GM18867 (cell line): ENCODE results near the gene KATNB1.
"Not testable (repeated sequence)": the region's sequence is repeated elsewhere in the genome, so short reads cannot be mapped to it uniquely, and the experiment has no call there.

Experiments used
- ATAC-seq: cut with Tn5 transposase; IDR thresholded peaks from one replicate; pipeline ENCODE4 v1.9.1; 2021; ENCODE audit warnings: mild to moderate bottlenecking, moderate library complexity; ENCODE audit not compliant: unreplicated experiment

The KATNB1 gene

DNA sequence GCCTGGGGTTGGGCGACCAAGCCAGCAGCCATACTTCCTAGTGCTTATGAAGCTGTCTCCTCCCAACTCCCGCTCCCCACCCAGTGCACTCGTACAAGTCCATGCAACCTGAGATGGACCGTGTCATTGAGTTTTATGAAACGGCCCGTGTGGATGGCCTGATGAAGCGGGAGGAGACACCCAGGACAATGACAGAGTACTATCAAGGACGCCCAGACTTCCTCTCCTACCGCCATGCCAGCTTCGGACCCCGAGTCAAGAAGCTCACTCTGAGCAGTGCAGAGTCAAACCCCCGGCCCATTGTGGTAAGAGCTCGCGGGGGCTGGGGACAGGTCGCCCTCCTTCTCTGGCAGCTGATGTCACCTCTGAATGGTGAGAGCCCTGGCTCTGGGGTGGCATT lies 11.0 kb upstream of the KATNB1 start:
- ATAC-seq: no peak

DNA sequence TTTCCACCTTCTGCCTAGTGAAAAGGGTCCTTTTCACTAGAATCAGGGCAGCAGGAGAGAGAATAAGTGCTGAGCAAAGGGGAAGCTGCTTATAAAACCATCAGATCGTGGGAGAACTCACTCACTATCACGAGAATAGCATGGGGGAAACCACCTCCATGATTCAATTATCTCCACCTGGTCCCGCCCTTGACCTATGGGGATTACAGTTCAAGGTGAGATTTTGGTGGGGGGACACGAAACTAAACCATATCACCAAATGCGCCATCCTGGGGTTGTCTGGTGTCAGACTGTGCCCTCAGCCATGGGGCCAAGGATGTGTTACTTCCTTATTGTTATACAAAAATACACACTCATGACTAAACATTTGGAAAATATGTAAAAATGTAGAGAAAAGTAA lies 10.4 kb upstream of the KATNB1 start:
- no peak for ATAC-seq

DNA sequence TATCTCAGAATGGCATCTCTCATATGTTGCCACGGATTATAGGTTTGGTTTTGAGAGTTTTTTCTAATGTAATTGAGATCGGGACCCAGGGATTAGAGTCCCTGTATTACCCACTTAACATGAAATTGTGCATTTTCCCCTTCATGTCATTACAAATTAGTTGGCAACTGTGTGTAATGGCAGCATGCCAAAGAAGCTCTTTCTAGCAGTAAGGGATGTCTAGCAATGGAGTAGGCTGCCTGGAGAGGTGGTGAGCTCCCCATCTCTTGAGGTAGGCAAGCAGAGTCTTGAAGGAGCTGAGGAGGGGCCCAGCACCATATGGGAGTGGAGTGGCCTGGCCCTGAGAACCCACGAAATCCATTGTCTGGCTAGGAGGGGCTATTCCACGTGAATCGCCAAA lies 10.0 kb upstream of the KATNB1 start:
- no peak for ATAC-seq

DNA sequence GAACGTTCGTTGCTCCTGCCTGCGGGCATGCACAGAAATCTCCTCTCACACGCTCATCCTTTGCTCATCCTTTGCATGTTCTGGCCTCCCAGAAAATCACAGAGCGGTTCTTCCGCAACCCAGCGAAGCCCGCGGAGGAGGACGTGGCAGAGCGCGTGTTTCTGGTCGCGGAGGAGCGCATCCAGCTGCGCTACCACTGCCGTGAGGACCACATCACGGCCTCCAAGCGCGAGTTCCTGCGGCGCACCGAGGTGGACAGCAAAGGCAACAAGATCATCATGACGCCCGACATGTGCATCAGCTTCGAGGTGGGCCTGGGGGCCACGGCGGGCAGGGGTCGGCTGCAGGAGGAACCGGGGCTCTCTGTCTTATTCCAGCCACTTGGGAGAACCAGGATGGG lies 9.6 kb upstream of the KATNB1 start:
- ATAC-seq: no peak

DNA sequence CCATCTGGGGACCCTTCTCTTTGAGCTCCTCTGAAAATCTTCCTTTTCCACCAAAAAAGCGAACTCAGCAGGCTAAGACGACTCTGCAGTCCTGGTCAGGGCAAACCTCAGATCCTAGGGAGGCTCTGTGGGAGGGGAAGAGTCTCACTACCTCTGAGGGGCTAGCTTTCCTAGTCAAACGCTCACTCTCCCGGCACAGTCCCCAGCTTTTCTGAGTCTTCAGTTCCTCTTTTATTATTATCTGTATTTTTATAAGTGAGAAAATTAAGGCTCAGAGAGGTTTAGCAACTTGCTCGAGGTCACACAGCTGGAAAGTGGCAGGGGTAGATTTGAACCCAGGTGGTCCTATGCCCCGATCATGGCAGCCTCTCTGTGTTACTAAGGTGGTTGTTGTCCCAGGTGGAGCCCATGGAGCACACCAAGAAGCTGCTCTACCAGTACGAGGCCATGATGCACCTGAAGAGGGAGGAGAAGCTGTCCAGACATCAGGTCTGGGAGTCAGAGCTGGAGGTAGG lies 9.1 kb upstream of the KATNB1 start:
- no peak for ATAC-seq

DNA sequence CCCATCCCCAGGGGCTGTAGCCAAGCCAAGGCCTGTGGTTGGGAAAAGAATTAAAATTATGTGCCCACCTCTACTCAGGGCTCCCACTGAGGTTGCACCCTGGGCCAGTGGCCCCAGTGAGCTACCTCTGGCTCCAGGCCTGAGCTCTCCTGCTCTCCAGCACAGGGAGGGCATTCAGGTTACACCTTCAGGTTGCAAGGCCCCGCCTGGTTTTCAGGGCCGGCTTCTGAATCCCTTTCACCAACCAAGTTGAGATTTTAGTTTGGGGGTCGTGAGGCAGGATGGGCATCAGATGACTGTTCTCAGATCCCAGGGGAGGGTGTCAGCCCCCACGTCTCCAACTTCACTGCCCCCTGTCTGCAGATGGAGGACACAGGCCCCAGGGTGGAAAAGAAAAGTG lies 8.0 kb upstream of the KATNB1 start:
- ATAC-seq: no peak

DNA sequence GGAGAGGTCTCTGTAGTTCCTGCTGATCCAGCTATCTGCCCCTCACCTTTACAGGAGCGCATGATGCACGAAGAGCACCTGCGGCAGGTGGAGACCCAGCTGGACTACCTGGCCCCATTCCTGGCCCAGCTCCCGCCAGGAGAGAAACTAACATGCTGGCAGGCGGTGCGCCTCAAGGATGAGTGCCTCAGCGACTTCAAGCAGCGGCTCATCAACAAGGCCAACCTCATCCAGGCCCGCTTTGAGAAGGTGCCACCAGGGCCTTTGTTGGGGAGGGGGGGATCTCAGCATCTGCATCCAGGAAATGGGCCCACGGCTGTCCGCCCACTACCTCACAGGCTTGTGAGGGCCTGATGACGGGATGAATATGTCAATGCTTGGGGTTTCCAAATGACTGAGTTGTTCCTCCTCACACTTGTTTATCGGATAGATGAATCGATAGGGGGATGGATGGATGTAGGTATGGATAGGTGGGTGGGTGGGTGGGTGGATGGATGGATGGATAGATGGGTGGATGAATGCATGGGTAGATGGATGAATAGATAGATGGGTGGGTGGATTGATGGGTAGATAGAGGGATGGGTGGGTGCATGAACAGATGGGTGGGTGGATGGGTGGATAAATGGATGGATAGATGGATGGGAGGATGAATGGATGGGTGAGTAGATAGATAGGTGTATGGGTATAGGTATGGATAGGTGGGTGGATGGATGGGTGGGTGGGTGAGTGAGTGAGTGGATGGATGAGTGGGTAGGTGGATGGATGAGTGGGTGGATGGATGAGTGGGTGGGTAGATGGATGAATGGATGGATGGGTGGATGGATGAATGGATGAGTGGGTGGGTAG lies 7.0 kb upstream of the KATNB1 start:
- no peak for ATAC-seq

DNA sequence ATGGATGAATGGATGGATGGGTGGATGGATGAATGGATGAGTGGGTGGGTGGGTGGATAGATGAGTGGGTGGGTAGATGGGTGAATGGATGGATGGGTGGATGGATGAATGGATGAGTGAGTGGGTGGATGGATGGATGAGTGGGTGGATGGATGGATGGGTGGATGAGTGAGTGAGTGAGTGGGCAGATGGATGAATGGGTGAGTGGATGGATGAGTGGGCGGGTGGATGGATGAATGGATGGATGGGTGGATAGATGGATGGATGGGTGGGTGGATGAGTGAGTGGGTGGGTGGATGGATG lies 6.4 kb upstream of the KATNB1 start:
- ATAC-seq: no peak

DNA sequence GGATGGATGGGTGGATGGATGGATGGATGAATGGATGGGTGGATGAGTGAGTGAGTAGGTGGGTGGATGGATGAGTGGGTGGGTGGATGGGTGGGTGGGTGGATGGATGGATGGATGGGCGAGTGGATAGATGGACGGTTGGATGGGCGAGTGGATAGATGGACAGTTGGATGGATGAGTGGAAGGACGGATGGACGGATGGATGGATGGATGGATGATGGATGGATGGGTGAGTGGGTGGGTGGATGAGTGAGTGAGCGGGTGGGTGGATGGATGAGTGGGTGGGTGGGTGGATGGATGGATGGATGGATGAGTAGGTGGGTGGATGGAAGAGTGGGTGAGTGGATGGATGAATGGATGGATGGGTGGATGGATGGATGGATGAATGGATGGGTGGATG lies 5.7 kb upstream of the KATNB1 start:
- ATAC-seq: not testable (repeated sequence)

DNA sequence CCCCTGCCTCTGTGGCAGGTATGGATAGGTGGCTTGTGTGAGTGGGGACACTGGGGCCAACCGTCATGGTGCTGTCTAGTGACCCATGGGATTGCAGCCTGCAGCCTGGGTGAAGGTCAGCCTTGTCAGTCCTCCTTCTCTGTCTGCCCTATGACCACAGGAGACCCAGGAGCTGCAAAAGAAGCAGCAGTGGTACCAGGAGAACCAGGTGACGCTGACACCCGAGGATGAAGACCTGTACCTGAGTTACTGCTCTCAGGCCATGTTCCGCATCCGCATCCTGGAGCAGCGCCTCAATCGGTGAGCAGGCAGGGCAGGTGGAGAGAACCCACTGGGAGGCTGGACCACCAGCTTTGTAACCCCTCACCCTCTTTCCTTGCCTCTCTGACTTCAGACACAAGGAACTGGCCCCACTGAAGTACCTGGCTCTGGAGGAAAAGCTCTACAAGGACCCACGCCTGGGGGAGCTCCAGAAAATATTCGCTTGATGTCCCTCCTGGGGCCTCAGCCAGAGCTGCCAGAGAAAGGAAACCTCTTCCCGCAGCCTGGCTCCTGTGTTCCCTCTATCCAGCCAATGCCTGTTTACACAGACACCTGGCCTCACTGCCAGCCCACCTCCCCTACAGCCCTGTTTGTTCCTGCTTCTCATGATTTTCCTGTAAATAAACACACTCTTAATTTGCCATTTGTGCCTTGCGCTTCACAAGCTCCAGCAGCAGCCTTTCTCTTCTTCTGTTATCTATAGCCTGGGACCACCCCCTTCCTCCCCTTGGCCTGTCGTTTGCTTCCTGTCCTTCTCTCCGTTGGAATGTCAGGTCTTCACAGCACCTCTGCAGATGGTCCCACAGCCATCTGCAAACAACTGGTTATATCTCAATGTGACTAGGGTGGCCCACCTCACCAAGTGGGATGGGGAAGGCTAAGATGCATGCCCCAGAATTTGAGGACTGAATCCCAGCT lies 4.5 kb upstream of the KATNB1 start:
- no peak for ATAC-seq

DNA sequence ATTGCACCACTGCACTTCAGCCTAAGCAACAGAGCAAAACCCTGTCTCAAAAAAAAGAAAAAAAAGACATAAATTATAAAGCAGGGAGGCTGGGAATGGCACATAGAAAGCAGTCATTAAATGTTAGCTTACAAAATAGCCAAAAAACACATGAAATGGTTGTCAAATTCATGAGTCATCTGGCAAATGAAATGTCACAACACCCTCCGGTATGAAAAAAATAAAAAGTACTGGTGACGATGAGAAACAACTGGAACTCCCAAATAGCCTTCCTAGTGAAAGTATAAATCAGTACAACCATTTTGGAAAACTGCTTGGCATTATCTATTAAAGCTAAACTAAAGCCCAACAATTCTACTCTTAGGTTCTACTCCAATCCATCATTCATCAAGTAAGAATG lies 3.5 kb upstream of the KATNB1 start:
- no peak for ATAC-seq

DNA sequence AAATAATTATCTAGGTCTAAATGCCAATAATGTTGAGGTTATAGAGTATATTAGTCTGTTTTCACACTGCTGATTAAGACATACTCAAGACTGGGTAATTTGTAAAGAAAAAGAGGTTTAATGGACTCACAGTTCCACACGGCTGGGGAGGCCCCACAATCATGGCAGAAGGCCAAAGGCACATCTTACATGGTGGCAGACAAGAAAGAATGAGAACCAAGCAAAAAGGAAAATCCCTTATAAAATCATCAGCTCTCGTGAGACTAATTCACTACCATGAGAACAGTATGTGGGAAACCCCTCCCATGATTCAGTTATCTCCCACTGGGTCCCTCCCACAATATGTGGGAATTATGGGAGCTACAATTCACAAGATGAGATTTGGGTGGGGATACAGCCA lies 2.9 kb upstream of the KATNB1 start:
- no peak for ATAC-seq

DNA sequence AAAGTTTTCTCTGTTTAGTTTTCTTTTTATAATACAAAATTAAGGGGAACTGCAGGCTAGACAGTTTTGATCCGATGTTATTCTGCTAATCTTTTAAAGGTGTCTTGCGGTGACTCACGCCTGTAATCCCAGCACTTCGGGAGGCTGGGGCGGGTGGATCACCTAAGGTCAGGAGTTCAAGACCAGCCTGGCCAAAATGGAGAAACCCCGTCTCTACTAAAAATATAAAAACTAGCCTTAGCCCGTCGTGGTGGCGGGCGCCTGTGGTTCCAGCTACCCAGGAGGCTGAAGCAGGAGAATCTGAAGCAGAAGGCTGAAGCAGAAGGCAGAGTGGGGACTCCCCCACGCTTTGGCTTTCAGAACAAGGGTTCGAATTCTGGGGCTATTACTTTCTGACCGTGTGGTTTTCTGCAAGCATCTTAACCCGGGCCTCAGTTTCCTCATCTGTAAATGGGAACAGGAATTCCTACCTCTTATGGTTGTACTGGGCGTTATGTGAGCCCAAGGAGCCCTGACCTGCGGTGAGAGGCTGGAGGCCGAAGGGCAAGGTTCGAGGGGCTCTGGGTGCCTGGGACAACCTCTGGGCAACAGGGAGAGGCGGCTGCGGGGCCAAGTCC lies 1.2 kb upstream of the KATNB1 start:
- no peak for ATAC-seq

DNA sequence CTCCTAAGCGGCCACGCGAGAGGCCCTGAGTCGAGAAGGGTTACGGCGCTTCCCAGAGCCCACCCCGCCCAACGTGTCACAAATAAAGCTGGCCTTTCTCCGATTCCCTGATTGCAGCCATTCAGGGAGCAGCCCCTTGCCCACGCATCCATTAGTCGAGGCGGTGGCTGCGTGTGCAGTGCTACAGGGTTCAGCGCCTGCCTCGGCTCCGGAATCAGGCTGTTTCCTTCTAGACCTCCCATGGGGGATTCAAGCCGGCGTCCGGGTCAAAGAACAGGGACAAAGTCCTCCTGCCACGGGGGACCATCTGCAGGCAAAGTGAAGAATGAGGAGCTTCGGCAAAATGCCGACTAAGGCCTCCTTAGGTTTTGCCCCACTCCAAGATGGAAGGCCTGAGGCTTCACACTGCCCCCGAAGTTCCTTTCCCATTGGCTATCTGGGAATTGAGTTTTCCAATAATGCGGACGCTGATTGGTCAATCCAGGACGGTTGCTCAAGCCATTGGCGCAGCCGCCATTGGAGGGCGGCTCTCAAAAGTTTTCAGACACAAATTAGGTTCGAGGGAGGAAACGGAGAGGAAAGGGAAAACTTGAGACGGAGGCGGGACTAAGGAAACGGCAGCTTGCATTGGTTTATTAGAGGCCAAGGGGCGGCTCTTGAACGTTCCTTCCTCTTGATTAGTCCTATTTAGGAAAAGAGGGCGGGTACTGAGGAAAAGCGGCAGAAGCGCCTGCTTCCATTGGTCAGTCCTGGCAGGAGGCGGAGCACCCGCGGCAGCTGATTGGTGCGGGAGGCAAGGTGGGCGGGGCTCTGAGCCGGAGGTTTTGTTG lies 430 bp upstream of the KATNB1 start:
- ATAC-seq: peak; percentile 87

DNA sequence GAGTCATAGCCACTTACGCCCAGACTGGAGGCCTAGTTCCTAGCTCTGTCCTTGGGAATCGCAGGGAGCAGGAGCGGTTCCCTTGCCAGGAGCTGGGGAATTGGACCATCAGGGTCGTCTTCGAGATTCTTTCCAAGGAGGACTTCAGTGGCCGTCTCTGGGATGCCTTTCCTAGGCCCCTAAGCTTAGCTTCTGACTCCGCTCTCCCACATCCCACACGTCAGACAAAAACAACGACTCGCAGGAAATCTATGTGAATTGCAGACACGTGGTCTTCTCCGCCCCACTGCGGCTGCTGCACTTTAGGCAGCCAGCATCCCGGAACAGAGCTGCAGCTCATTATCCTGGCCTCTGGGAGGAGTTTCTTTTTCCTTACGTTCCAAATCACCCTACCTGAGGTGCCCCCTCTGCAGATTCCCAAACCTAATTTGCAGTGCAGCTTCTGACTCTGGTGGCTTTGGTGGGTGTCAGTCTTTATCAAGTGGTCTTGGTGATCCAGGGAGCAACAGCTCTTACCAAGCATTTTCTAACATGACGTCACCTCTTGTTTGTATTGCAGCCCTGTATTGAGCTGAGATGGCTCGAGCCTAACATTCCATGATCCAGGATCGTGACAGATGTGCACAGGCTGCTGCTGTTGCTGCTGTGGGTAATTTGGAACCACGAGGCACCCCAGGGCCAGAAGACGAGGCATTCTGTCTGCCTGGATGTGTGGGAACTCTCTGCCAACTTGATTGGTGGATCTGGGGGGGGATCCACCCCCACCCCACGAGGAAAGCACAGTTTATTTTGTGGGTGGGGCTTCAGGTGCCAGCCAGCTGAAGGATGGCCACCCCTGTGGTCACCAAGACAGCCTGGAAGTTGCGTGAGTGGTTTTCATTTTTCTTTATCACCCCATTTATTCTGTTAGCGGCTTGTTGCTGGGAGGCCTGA lies 1.1 kb downstream of the KATNB1 start:
- ATAC-seq: no peak

DNA sequence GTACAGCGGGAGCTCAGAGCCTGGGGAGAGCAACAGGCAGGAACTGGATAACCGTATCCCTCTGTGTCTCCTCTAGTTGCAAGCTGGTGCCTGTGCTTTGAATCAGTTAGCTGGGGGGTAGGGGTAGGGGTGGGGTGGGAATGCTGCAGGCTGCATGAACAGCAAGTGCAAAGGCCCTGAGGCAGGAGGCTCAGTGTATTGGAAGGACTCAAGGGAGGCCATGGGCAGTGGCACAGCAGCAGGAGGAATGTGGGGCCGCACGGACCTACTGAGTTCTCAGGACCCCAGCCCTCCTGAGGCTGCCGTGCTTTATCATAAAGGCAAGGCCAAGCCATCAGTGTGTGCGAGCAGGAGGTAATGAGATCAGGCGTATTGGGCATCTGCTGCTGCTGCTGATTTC lies 3.3 kb downstream of the KATNB1 start:
- ATAC-seq: no peak

DNA sequence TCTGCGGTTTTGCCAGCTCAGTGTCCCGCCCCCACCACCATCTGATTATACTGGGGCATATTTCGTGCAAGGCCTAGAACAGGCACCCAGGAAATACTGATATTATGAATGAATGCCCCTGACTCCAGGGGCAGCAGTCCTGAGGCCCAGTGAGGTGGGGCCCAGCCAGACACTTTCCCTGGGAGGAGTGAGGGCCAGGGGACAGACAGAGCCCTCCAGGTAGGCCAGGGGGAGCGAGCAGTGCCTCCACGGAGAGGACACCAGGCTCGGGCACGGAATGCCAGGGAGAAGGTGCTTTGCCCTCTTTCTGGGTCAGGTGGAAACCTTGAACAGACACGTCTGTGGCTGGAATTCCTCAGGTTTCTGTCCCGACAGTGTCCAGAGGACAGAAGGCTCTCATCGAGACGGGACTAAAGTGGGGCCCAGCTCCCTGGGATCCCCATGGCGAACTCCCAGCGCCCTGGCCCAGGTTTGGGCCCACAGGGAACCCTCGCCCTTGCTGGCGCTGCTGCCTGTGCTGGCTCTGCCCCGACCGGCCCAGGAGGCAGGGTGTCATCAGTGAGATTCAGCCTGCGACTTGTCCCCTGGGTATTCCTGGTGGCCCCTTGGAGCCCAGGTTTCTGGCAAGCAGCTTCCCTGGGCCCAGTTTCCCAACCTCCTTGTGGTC lies 4.3 kb downstream of the KATNB1 start:
- no peak for ATAC-seq

DNA sequence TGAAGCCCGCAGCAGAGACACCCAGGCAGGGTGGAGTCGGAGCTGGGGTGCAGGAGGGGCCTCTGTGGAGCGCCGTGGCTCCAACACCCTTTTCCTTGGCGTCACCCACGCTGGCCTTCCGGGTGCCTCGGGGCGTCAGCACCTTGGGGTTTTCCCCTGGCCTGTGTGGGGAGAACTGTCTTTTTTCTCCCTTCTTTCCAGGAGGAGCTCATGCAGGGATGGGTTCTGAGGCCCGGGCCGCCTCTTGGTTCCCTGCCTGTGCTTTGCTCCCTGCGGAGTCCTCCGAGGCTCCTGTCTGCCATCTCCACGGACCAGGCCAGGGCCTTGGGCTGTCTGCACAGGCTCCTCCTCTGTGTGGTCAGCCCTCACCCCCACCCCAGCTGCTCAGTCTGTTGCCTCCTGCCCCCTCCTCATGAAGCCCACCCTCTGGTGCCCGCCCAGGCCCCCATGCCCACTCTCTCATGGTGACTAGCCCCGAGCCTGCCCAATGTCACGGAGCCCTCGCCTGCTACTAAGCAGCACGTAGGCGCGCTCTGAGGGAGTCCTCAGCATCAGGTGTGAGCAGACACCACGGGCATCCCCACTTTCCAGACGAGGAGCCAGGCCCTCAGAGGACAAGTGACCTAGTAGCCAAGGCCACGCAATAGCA lies 5.0 kb downstream of the KATNB1 start:
- no peak for ATAC-seq
